ENCODE data around the gene CCDC86.

CCDC86 gene

DNA sequence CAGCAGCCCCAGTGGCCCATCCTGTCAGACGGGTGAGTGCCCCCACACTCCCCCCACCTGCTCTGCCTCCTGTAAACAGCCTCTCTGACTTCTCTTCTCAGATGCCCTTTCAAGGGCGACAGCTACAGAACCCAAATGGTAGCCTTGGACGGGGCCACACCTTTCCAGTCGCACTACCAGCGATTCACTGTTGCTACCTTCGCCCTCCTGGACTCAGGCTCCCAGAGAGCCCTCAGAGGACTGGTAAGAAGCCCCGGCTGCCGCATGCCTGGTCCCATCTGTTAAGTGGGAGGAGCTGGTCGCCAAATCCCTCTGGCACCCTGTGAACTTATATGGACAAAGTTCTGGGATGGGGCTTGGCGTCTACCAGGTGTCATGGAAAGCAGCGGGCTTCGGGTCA, 31.6 kb downstream of the CCDC86 start:
- TF ChIP-seq EZH2 (IDR thresholded peaks at IDR 0.05), result no peak
- Histone ChIP-seq H3K4me3 (no peak overlapping the region), H3K9me3 (ENCODE audit: low read depth, low read length) (no peaks in the 10 kb centered on the region), H3K36me3 (ENCODE audit: insufficient read depth, low read length) (no peaks in the 10 kb centered on the region), H3K27ac (no peak overlapping the region), H3K9ac (ENCODE audit: insufficient read length) (no peak overlapping the region)
- DNase-seq (ENCODE audit: low read depth, low spot score), result no peak

DNA sequence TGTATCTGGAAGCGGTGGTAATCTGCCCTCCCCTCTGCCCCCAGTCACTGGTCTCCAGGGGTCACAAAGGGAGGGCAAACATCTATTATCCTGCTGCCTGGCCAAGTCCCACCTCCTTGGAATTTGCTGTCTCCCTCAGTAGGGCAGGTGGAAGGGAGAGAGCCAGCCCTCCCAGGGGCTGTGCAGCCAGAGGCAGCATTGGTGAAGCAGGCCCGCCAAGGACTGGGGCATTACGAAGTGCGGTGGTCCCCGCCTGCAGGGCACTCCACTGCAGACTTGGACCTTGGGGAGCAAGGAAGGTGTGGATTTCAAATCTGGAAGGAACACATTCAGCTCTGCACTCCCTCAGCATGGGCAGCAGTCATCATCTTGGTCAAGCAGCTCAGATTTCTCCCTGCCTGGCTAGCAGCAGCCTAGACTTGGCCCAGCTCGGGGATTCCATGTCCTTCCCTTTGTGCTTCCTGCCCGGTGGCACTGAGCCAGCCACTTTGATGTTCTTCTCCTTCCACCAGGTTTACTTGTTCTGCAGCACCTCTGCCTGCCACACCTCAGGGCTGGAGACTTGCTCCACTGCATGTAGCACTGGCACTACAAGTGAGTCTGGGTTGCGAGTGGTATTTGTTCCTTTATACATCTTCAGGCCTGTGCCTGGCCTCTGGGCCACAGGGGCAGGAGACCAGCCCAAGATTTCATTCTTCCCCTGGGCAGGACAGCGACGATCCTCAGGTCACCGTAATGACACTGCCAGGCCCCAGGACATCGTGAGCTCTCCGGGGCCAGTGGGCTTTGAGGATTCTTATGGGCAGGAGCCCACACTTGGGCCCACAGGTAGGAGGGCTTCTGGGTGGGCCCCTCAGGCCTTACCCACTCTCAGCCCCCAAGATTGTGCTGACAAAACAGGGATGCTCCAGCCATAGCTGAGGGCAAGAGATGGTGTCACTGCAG, 32.8 kb downstream of the CCDC86 start:
- DNase-seq (ENCODE audit: low read depth, low spot score), result no peak
- Histone ChIP-seq H3K36me3 (ENCODE audit: insufficient read depth, low read length) (no peaks in the 10 kb centered on the region), H3K4me3 (no peak overlapping the region), H3K27ac (no peak overlapping the region), H3K9ac (ENCODE audit: insufficient read length) (no peak overlapping the region), H3K9me3 (ENCODE audit: low read depth, low read length) (no peaks in the 10 kb centered on the region)
- no peak for TF ChIP-seq POLR2AphosphoS5 (IDR thresholded peaks at IDR 0.05; ENCODE audit: borderline replicate concordance, low read depth, low read length)
- no peak for TF ChIP-seq FOXP2 (optimal IDR thresholded peaks at IDR 0.05; ENCODE audit: control extremely low read depth, extremely low read length, insufficient read depth)
- TF ChIP-seq EZH2 (IDR thresholded peaks at IDR 0.05), result no peak

DNA sequence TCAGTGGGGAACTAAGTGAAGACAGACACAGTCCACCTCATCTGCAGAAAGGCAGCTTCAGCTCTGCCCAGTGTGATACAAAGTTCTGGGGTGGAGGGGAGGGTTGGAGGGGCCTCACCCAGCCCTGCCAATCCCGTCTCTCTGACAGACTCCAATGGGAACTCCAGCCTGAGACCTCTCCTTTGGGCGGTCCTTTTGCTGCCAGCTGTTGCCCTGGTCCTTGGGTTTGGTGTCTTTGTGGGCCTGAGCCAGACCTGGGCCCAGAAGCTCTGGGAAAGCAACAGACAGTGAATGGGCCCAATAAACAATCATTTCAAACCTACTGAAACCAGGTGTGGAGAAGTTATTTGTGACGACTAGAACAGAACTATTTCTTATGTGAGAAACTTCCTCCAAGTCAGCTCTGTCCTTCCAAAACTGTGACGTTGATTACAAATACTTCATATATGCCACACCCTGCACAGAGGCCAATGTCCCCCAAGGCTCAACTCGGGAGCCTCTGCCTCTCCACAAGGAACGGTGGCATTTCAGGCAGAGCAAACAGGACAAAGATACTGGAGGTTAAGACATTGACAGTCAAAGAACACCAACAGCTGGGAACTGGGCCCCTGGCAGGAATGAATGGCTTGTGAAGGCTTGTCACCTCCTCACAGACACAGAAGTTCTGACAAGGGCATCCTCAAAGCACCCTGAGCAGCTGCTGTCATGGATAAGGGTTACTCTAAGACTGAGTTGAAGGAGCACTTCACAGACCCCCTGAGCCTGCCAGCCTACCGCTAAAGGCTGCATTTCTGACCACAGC, 33.7 kb downstream of the CCDC86 start:
- no peak for DNase-seq (ENCODE audit: low read depth, low spot score)
- Histone ChIP-seq H3K9ac (ENCODE audit: insufficient read length) (no peak overlapping the region), H3K27ac (no peak overlapping the region), H3K4me3 (no peak overlapping the region), H3K36me3 (ENCODE audit: insufficient read depth, low read length) (0 out of 2 replicates have a peak, but pooled peaks cover 8% of the 10 kb centered on the region), H3K9me3 (ENCODE audit: low read depth, low read length) (no peaks in the 10 kb centered on the region)
- TF ChIP-seq FOXP2 (optimal IDR thresholded peaks at IDR 0.05; ENCODE audit: control extremely low read depth, extremely low read length, insufficient read depth), result no peak
- TF ChIP-seq EZH2 (IDR thresholded peaks at IDR 0.05), result no peak
- TF ChIP-seq POLR2AphosphoS5 (IDR thresholded peaks at IDR 0.05; ENCODE audit: borderline replicate concordance, low read depth, low read length), result no peak

DNA sequence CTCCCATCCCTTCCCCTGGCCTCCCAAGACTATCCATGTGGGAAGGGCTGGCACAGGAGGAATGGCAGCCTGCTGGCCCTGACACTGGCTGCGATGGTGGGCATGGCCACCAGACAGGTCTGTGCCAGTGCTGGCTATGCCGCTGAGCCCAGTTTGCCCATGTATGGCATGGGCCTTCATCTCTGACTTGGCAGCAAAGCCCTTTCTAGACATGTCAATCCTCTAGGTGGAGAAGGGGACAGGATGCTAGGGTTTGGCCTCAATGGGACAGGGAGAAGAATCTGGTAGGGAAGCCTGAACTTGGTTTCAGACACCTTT, 34.2 kb downstream of the CCDC86 start:
- TF ChIP-seq FOXP2 (optimal IDR thresholded peaks at IDR 0.05; ENCODE audit: control extremely low read depth, extremely low read length, insufficient read depth) (no peak), POLR2AphosphoS5 (IDR thresholded peaks at IDR 0.05; ENCODE audit: borderline replicate concordance, low read depth, low read length) (no peak), EZH2 (IDR thresholded peaks at IDR 0.05) (no peak)
- no peak overlapping the region for H3K27ac ChIP-seq
- H3K4me3 ChIP-seq, result no peak overlapping the region
- H3K36me3 ChIP-seq (ENCODE audit: insufficient read depth, low read length), result 0 out of 2 replicates have a peak, but pooled peaks cover 13% of the 10 kb centered on the region
- no peaks in the 10 kb centered on the region for H3K9me3 ChIP-seq (ENCODE audit: low read depth, low read length)
- no peak overlapping the region for H3K9ac ChIP-seq (ENCODE audit: insufficient read length)
- no peak for DNase-seq (ENCODE audit: low read depth, low spot score)

DNA sequence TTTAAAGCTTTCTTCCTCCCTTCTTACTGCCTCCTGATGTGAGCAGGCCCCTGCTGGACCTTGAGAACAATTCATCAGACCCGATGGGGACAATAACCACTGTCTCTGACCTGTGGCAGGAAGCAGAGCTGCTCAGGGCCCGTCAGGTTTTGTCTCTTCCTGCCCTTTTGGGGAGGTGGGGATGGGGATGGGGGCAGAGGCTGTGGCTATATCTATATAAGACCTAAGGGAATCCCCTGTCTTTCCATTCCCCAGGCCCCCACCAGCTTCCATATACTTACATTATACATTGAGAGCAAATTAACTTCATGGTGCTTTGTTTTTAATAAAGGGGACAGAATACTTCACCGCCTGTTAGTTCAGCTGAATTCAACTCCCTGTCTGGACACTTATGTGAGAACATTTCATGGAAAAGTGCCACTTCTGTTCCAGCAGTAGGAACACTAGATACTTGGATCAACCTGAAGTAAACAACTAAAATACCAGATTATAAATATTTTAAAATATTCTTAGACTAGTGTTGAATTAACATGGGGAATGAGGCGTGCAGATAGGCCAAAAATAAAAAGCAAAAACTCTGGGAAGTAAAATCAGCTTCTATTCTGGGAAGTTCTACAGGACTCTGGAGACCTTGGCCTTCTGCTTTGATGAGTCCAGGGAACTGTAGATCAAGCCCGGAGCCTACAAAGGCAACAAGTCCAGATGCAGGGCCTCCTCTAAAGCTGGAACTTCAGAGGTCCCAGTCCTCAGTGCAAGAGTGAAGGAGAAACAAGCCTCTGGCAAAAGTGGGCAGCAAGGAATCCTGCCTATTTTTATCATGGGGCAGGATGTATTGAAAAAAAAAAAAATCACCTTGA, 36.6 kb downstream of the CCDC86 start:
- Histone ChIP-seq H3K9me3 (ENCODE audit: low read depth, low read length) (no peaks in the 10 kb centered on the region), H3K27ac (no peak overlapping the region), H3K9ac (ENCODE audit: insufficient read length) (no peak overlapping the region), H3K4me3 (no peak overlapping the region), H3K36me3 (ENCODE audit: insufficient read depth, low read length) (0 out of 2 replicates have a peak, but pooled peaks cover 13% of the 10 kb centered on the region)
- DNase-seq (ENCODE audit: low read depth, low spot score), result no peak
- TF ChIP-seq POLR2AphosphoS5 (IDR thresholded peaks at IDR 0.05; ENCODE audit: borderline replicate concordance, low read depth, low read length), result no peak
- no peak for TF ChIP-seq EZH2 (IDR thresholded peaks at IDR 0.05)
- no peak for TF ChIP-seq FOXP2 (optimal IDR thresholded peaks at IDR 0.05; ENCODE audit: control extremely low read depth, extremely low read length, insufficient read depth)

DNA sequence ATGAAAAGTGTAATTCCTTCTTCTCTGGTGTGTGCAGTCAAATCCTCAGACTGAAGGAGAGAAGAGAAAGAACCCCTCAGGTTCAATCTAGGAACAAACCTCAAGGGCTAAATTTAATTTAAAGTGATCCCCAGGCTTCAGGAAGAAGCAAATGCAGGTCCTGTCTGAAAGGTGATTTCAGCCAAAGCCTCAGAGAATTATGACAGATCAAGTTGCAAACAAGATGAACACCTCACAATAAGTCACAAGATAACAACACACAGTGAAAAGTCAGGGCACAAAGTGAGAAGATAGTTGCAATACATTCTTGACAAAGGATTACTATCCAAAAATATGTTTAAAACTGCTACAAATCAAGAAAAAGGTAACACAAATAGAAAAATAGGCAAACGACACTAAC, 37.2 kb downstream of the CCDC86 start:
- DNase-seq (ENCODE audit: low read depth, low spot score), result no peak
- H3K36me3 ChIP-seq (ENCODE audit: insufficient read depth, low read length), result 0 out of 2 replicates have a peak, but pooled peaks cover 13% of the 10 kb centered on the region
- no peaks in the 10 kb centered on the region for H3K9me3 ChIP-seq (ENCODE audit: low read depth, low read length)
- H3K4me3 ChIP-seq, result no peak overlapping the region
- H3K9ac ChIP-seq (ENCODE audit: insufficient read length), result no peak overlapping the region
- TF ChIP-seq POLR2AphosphoS5 (IDR thresholded peaks at IDR 0.05; ENCODE audit: borderline replicate concordance, low read depth, low read length) (no peak), FOXP2 (optimal IDR thresholded peaks at IDR 0.05; ENCODE audit: control extremely low read depth, extremely low read length, insufficient read depth) (no peak), EZH2 (IDR thresholded peaks at IDR 0.05) (no peak)
- H3K27ac ChIP-seq, result no peak overlapping the region

DNA sequence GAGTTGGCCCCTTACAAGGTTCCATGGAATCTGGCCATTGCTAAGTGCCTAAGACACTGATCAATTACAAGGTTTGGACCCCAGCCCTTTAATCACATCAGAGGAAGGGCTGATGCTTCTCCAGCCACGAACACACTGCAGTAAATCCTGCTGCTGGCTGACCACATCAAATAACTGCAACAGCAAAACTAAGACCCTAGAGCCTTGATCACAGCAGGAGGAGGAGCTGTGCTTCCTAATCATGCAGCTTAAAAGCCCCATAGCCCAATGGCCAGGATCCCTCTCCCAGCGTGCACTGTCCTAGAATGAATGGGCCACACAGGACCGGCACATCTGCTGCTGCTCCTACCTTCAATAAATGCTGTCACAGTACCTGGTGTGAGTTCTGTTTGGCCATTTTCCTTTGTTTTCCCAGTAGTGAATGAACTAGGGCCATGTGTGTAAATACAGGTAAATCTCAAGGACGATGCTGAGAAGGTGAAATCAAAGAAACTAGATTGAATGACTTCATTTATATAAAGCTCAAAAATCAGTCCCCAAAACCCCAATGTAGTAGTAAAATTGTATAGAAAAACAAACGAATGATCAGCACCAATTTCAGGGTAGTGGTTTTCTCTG, 38.2 kb downstream of the CCDC86 start:
- no peak for TF ChIP-seq EZH2 (IDR thresholded peaks at IDR 0.05)
- TF ChIP-seq POLR2AphosphoS5 (IDR thresholded peaks at IDR 0.05; ENCODE audit: borderline replicate concordance, low read depth, low read length), result no peak
- no peak for TF ChIP-seq FOXP2 (optimal IDR thresholded peaks at IDR 0.05; ENCODE audit: control extremely low read depth, extremely low read length, insufficient read depth)
- Histone ChIP-seq H3K27ac (no peak overlapping the region), H3K36me3 (ENCODE audit: insufficient read depth, low read length) (0 out of 2 replicates have a peak, but pooled peaks cover 13% of the 10 kb centered on the region), H3K4me3 (no peak overlapping the region), H3K9me3 (ENCODE audit: low read depth, low read length) (no peaks in the 10 kb centered on the region), H3K9ac (ENCODE audit: insufficient read length) (no peak overlapping the region)
- DNase-seq (ENCODE audit: low read depth, low spot score), result no peak
